Right lobe of liver (tissue), 6 donors: Measurements from ENCODE around the gene SH3RF1. TPM values are rescaled to one million over a fixed set of nuclear protein-coding genes. Genes with fewer than 3 reads are reported as not detected.

ENCODE experiments used
- ATAC-seq, 4 donors: fragments of 200-7000 bp; cut with Tn5 transposase; one replicate each; pipeline ENCODE4 v1.9.1; 2020; ENCODE audit warnings: mild to moderate bottlenecking in 4 of 4, moderate library complexity in 4 of 4
- DNase-seq, 3 donors: peaks; one replicate each; pipeline ENCODE4 v3.0.0-alpha.2; 2020
- H3K27ac ChIP-seq, 3 donors: fragments of 200-600 bp; one replicate each; pipeline ENCODE4 v1.8.0; 2022
- H3K27me3 ChIP-seq, 2 donors: fragments of 200-600 bp; one replicate each; pipeline ENCODE4 v1.8.0; 2022
- H3K36me3 ChIP-seq, 4 donors: fragments of 200-600 bp; sonication (generic) in 1 of 4; one replicate each; pipeline versions ENCODE4 v1.5.1 to v1.8.0; 2017 to 2022; ENCODE audit warnings: control low read depth in 1 of 4
- H3K4me1 ChIP-seq, 4 donors: fragments of 200-600 bp; sonication (generic) in 1 of 4; one replicate each; pipeline versions ENCODE4 v1.5.1 to v1.8.0; 2017 to 2022; ENCODE audit warnings: control low read depth in 1 of 4
- H3K4me3 ChIP-seq, 3 donors: fragments of 200-600 bp; one replicate each; pipeline ENCODE4 v1.8.0; 2022
- H3K9me3 ChIP-seq, 4 donors: fragments of 200-600 bp; sonication (generic) in 1 of 4; one replicate each; pipeline versions ENCODE4 v1.5.1 to v1.8.0; 2017 to 2022; ENCODE audit warnings: control low read depth in 1 of 4
- CTCF ChIP-seq, 4 donors: fragments of 200-600 bp in 3 of 4; fragments of 450-650 bp in 1 of 4; IDR thresholded peaks; one replicate each; pipeline versions ENCODE4 v1.5.1 to v1.8.0; 2016 to 2022; ENCODE audit warnings: antibody characterized with exemption in 4 of 4, mild to moderate bottlenecking in 2 of 4
- POLR2A ChIP-seq: fragments of 450-650 bp; IDR thresholded peaks from one replicate; pipeline ENCODE4 v1.6.1; 2017; ENCODE audit warnings: antibody characterized with exemption, mild to moderate bottlenecking
- WGBS: methylation state at CpG from one replicate; pipeline ENCODE4 v1.1.6; 2018; ENCODE audit warnings: low coverage, low lambda C conversion rate; ENCODE audit not compliant: insufficient coverage; ENCODE audit errors: missing lambda C conversion rate; 5-methylcytosine and 5-hydroxymethylcytosine counted together
- intact Hi-C, 2 donors: fragments of 100-400 bp; cut with DNase I; formaldehyde crosslinking; loops; one replicate each; pipeline versions ENCODE4 v1.11.2 to v1.14.1; 2022
- total RNA-seq, 6 experiments: library from RNA; depleted of rRNA in 2 of 6; stranded (reverse); fragments of >200 nt in 2 of 6; fragmentation: NEBNext Ultra II Directional in 3 of 6; extraction: Animal tissue kit (Norgen Biotek cat#: 25700) in 3 of 6; gene quantifications; one replicate each; pipeline versions ENCODE4 v1.1.0 to v1.2.4, GENCODE V29; 2016 to 2023
- donor health status: DM: no; HTN: yes; CAD: no.
- donor health status: DM: no; HTN: no; CAD: no.
- donor health status: DM: no; HTN: no; CAD: no.
- donor health status: DM: no; HTN: yes; CAD: no.
- donor health status: DM: no; HTN: yes; CAD: no.

SH3RF1 gene
- total RNA-seq, 6 experiments from 2014 or later, result 5.5 to 11.0 (median 7.3) TPM

DNA sequence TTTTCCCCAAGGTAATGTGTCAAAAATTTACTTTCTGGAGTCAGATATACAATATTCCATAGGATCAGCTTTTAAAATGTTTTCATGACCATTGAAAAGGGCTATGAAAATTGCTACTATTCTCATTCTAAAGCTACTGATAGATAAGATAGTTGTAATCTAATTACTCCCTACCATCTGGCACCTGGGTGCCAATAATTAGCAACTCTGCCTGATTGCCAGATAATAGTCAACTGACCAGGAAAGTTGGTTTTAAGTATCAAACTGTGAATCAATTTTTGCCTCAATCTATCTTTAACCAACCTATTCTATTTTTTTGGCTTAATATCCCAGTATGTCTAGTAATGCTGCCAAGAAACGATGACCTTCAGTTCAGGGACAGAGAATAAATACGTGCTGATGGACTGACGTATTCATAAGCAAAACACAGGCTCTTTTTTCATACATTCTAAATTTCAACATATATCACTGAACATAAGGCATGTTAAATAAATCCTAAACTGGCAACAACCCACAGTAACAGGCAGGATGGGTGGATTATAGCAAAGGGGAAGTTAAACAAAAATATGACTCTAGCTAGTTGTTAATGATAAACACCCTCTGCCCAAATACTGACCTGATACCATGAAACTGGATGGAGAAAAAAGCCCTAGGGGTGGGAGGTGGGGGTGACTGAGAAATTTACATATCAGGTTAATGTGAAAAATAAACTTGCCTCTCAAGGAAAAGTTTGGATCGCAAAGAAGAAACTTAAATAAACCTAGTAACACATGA is 18.2 kb downstream of the SH3RF1 start:
- H3K9me3 ChIP-seq, result no peaks in the 10 kb centered on the region
- TF ChIP-seq CTCF (IDR thresholded peaks at IDR 0.05) (no peak), POLR2A (no peak)
- no peak for DNase-seq
- peak; percentile 47 to 71 (median 52) for ATAC-seq
- peaks cover 0 to 46% (median 21%) of the 10 kb centered on the region in 4 donors for H3K4me1 ChIP-seq
- no peaks in the 10 kb centered on the region for H3K27me3 ChIP-seq
- WGBS, result 32% methylated on average over 4 of the region's 4 CpGs
- H3K27ac ChIP-seq, result peak overlapping the region; percentile 38 to 74 (median 56)
- intact Hi-C loops, result no loop called here
- H3K36me3 ChIP-seq, result no peaks in the 10 kb centered on the region
- H3K4me3 ChIP-seq, result no peak overlapping the region

DNA sequence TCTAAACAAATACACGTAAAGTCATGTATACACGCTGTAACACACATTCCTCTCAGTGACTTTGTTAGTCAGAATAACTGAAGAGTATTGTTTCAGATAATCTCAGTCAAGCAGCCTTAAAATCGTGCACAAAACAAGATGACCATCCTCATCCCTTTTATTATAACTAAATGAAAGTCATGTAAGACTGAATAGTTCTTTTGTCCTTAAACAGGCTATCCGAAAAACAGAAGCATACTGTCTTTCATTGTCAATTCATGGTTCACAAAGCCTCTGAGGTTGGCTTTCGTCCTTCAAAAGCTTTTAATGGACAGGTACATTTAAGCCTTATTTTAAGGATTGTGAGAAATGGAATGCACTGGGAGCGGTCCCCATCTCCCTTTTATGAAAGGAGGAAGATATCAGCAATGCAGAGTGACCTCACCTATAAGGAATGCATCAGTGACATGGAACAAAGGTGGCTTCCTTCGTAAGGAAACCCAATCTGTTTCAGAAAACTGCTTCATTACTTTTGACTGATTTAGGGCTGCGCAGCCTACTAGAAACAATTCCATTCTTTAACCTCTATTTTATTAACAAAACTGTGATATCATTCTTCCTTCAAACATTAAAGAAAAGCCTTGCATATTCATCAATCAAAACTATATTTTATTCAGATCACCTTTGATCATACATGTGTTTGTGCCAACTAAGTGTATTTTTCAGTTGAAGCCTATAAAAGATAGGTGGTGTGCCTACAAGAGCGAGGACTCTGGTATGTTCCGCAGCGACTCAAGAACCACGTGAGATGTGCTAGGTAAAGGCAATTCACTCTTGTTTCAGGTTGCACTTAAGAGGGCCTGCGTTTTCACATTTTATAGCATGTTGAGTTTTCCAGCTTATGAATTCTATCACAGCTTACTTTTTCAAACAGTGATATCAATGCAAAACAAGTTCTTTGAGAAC is 19.2 kb downstream of the SH3RF1 start:
- 83% methylated on average over 13 of the region's 13 CpGs for WGBS
- Histone ChIP-seq H3K4me1 (peaks cover 0 to 46% (median 23%) of the 10 kb centered on the region in 4 donors), H3K27me3 (no peaks in the 10 kb centered on the region), H3K36me3 (no peaks in the 10 kb centered on the region), H3K4me3 (no peak overlapping the region), H3K9me3 (no peaks in the 10 kb centered on the region), H3K27ac (peak overlapping the region; percentile 2 to 74 (median 32))
- intact Hi-C loops, result no loop called here
- TF ChIP-seq CTCF (IDR thresholded peaks at IDR 0.05) (no peak), POLR2A (no peak)
- DNase-seq (no peak), ATAC-seq (peak in 1 of 4 donors; percentile 39)

DNA sequence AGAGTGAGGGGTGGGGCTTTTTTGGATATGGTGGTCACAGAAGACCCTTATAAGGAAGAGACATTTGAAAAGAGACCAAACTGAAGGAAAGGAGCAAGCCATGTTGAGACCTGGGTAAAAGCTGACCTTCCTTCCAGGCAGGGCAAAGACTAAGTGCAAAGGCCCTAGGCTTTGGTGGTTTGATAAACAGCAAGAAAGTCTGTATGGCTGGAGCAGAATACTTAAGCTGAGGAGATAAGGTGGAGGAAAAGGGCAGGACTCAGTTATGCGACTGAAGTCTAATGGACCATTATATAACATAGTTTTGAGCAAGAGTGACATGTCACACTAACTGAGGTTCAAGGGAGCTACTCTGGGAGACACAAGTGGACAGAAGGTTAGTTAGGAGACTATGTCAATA is 20.0 kb downstream of the SH3RF1 start:
- no peak for ATAC-seq
- no peak for TF ChIP-seq POLR2A
- no peak for TF ChIP-seq CTCF (IDR thresholded peaks at IDR 0.05)
- no peaks in the 10 kb centered on the region for H3K9me3 ChIP-seq
- no peaks in the 10 kb centered on the region for H3K27me3 ChIP-seq
- 42% methylated on average over 1 of the region's 1 CpG for WGBS
- peak overlapping the region in 1 of 3 donors; percentile 24 for H3K27ac ChIP-seq
- H3K4me3 ChIP-seq, result no peak overlapping the region
- DNase-seq, result no peak
- intact Hi-C loops, result no loop called here
- H3K4me1 ChIP-seq, result peaks cover 0 to 50% (median 23%) of the 10 kb centered on the region in 4 donors
- H3K36me3 ChIP-seq, result no peaks in the 10 kb centered on the region

DNA sequence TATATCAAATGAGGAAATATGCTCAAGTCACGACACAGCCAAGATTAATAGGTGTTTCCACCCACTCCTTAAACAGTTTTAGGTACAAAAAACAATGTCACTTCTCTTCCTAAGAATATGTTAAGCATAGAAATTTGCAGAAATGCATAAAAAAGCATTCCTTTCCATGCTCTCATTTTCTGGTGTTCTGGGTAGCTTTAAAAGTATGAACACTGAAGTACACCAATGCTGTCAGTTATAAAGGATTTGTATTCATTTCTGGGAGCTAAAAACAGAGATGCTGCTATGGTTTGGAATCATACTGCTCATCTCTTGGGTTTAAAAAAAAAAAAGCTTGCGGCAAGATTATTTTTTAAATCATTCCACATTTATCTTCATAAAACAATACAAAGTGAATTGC is 20.8 kb downstream of the SH3RF1 start:
- DNase-seq (no peak), ATAC-seq (no peak)
- Histone ChIP-seq H3K36me3 (no peaks in the 10 kb centered on the region), H3K27me3 (no peaks in the 10 kb centered on the region), H3K4me1 (peaks cover 0 to 47% (median 22%) of the 10 kb centered on the region in 4 donors), H3K27ac (no peak overlapping the region), H3K4me3 (no peak overlapping the region), H3K9me3 (no peaks in the 10 kb centered on the region)
- TF ChIP-seq POLR2A (no peak), CTCF (IDR thresholded peaks at IDR 0.05) (no peak)
- WGBS, result 47% methylated on average over 2 of the region's 2 CpGs
- intact Hi-C loops, result no loop called here
